ENCODE results near the gene UBE2Q2.
"Not testable (repeated sequence)": the region's sequence is repeated elsewhere in the genome, so short reads cannot be mapped to it uniquely, and the experiment has no call there.

Gene UBE2Q2

GRCh38 chr15:75827691-75828090, 15.6 kb upstream of the UBE2Q2 start:
- DNase-seq = no peak

- no peak for DNase-seq
Measured at GRCh38 chr15:75828429-75828828, 14.8 kb upstream of the UBE2Q2 start.

- DNase-seq = no peak
Measured at GRCh38 chr15:75830910-75831805, 12.1 kb upstream of the UBE2Q2 start.

- peak in 1 of 3 experiments; percentile 8 for DNase-seq
Measured at GRCh38 chr15:75831806-75832102, 11.5 kb upstream of the UBE2Q2 start.

- DNase-seq = no peak
Measured at GRCh38 chr15:75832114-75832513, 11.1 kb upstream of the UBE2Q2 start.

GRCh38 chr15:75834021-75834420, 9.2 kb upstream of the UBE2Q2 start:
- DNase-seq = peak in 2 of 3 experiments; percentile 61 to 83

GRCh38 chr15:75835990-75836958, 7.0 kb upstream of the UBE2Q2 start:
- no peak for DNase-seq

- DNase-seq = no peak
Measured at GRCh38 chr15:75836959-75837334, 6.3 kb upstream of the UBE2Q2 start.

- DNase-seq = no peak
Measured at GRCh38 chr15:75840659-75841058, 2.6 kb upstream of the UBE2Q2 start.

- DNase-seq = no peak
Measured at GRCh38 chr15:75841626-75842025, 1.6 kb upstream of the UBE2Q2 start.

- peak; percentile 46 to 88 (median 83) for DNase-seq
Measured at GRCh38 chr15:75843678-75844581, 683 bp downstream of the UBE2Q2 start.

GRCh38 chr15:75844629-75845335, 1.5 kb downstream of the UBE2Q2 start:
- peak; percentile 23 to 40 (median 27) for DNase-seq

GRCh38 chr15:75849167-75849566, 5.9 kb downstream of the UBE2Q2 start:
- DNase-seq = no peak

- no peak for DNase-seq
Measured at GRCh38 chr15:75850708-75851107, 7.5 kb downstream of the UBE2Q2 start.

- not testable (repeated sequence) for DNase-seq
Measured at GRCh38 chr15:75851566-75851965, 8.3 kb downstream of the UBE2Q2 start.

- DNase-seq = no peak
Measured at GRCh38 chr15:75857886-75858285, 14.6 kb downstream of the UBE2Q2 start.

GRCh38 chr15:75861750-75862402, 18.6 kb downstream of the UBE2Q2 start:
- DNase-seq = no peak

GRCh38 chr15:75862796-75863195, 19.5 kb downstream of the UBE2Q2 start:
- no peak for DNase-seq

- no peak for DNase-seq
Measured at GRCh38 chr15:75864213-75865059, 21.2 kb downstream of the UBE2Q2 start.

GRCh38 chr15:75866045-75866444, 22.8 kb downstream of the UBE2Q2 start:
- DNase-seq = not testable (repeated sequence)

Data from NCI-H1417 (cell line).